ENCODE measurements around the gene GNG11. TPM values are rescaled to one million over a fixed set of nuclear protein-coding genes. Genes with fewer than 3 reads are reported as not detected.

GNG11 gene
- total RNA-seq, 1 donor from 2014 or later: 9.4 TPM

GRCh38 chr7:93943816-93944540, 22.4 kb downstream of the GNG11 start:
- no peak for TF ChIP-seq CTCF (IDR thresholded peaks at IDR 0.05)
- Mint-ChIP-seq H3K4me1 (ENCODE audit: low read depth) (peaks cover 6% of the 10 kb centered on the region), H3K27ac (ENCODE audit: unreplicated experiment) (no peak overlapping the region), H3K36me3 (ENCODE audit: low read depth) (no peaks in the 10 kb centered on the region), H3K4me3 (ENCODE audit: unreplicated experiment) (no peak overlapping the region), H3K27me3 (ENCODE audit: low read depth) (no peaks in the 10 kb centered on the region), H3K9me3 (ENCODE audit: low read depth) (no peaks in the 10 kb centered on the region)
- no peak for DNase-seq (ENCODE audit: low spot score)

GRCh38 chr7:93944673-93945072, 23.1 kb downstream of the GNG11 start:
- no peak for TF ChIP-seq CTCF (IDR thresholded peaks at IDR 0.05)
- Mint-ChIP-seq H3K4me1 (ENCODE audit: low read depth) (peaks cover 6% of the 10 kb centered on the region), H3K27ac (ENCODE audit: unreplicated experiment) (no peak overlapping the region), H3K4me3 (ENCODE audit: unreplicated experiment) (no peak overlapping the region), H3K27me3 (ENCODE audit: low read depth) (no peaks in the 10 kb centered on the region), H3K36me3 (ENCODE audit: low read depth) (no peaks in the 10 kb centered on the region), H3K9me3 (ENCODE audit: low read depth) (no peaks in the 10 kb centered on the region)
- no peak for DNase-seq (ENCODE audit: low spot score)

GRCh38 chr7:93945083-93945482, 23.5 kb downstream of the GNG11 start:
- no peak for TF ChIP-seq CTCF (IDR thresholded peaks at IDR 0.05)
- Mint-ChIP-seq H3K36me3 (ENCODE audit: low read depth) (no peaks in the 10 kb centered on the region), H3K4me3 (ENCODE audit: unreplicated experiment) (no peak overlapping the region), H3K4me1 (ENCODE audit: low read depth) (peaks cover 6% of the 10 kb centered on the region), H3K27ac (ENCODE audit: unreplicated experiment) (no peak overlapping the region), H3K27me3 (ENCODE audit: low read depth) (no peaks in the 10 kb centered on the region), H3K9me3 (ENCODE audit: low read depth) (no peaks in the 10 kb centered on the region)
- DNase-seq (ENCODE audit: low spot score): no peak

GRCh38 chr7:93945756-93946535, 24.4 kb downstream of the GNG11 start:
- TF ChIP-seq CTCF (IDR thresholded peaks at IDR 0.05): no peak
- no peak overlapping the region for H3K4me3 Mint-ChIP-seq (ENCODE audit: unreplicated experiment)
- peaks cover 6% of the 10 kb centered on the region for H3K4me1 Mint-ChIP-seq (ENCODE audit: low read depth)
- no peaks in the 10 kb centered on the region for H3K9me3 Mint-ChIP-seq (ENCODE audit: low read depth)
- no peaks in the 10 kb centered on the region for H3K36me3 Mint-ChIP-seq (ENCODE audit: low read depth)
- H3K27me3 Mint-ChIP-seq (ENCODE audit: low read depth): no peaks in the 10 kb centered on the region
- no peak for DNase-seq (ENCODE audit: low spot score)
- no peak overlapping the region for H3K27ac Mint-ChIP-seq (ENCODE audit: unreplicated experiment)

- Mint-ChIP-seq H3K4me3 (ENCODE audit: unreplicated experiment) (no peak overlapping the region), H3K27ac (ENCODE audit: unreplicated experiment) (no peak overlapping the region), H3K4me1 (ENCODE audit: low read depth) (peaks cover 3% of the 10 kb centered on the region), H3K9me3 (ENCODE audit: low read depth) (no peaks in the 10 kb centered on the region), H3K27me3 (ENCODE audit: low read depth) (no peaks in the 10 kb centered on the region), H3K36me3 (ENCODE audit: low read depth) (no peaks in the 10 kb centered on the region)
- no peak for DNase-seq (ENCODE audit: low spot score)
- TF ChIP-seq CTCF (IDR thresholded peaks at IDR 0.05): no peak
Measured at GRCh38 chr7:93948106-93948505, 26.6 kb downstream of the GNG11 start.

All from chondrocyte (in vitro differentiated cells).